Stomach (tissue), 4 donors: ENCODE results near the gene NAT10.

Experiments
- CTCF ChIP-seq, 7 experiments: fragments of 450-650 bp in 4 of 7; fragments of 200-600 bp in 3 of 7; sonication (generic) in 3 of 7; IDR thresholded peaks; one replicate each; pipeline ENCODE4 v1.5.1; 2016 to 2019; ENCODE audit warnings: antibody characterized with exemption in 7 of 7, control low read depth in 2 of 7, mild to moderate bottlenecking in 1 of 7
- EP300 ChIP-seq: sonication (generic); formaldehyde crosslinking; IDR thresholded peaks from one replicate; pipeline ENCODE4 v1.6.1; 2017; ENCODE audit warnings: antibody characterized with exemption

GRCh38 chr11:34104680-34105078 is 750 bp upstream of the NAT10 start:
- TF ChIP-seq CTCF (IDR thresholded peaks at IDR 0.05): no peak
- TF ChIP-seq EP300: no peak
